HEK293T (cell line): ENCODE results near the gene AKAP6.

Source experiments
- CTCF ChIA-PET: fragments of 350-600 bp; formaldehyde crosslinking; extraction: SDS; loops from one replicate; lab custom pipeline; 2021; ENCODE audit warnings: antibody characterized with exemption, inconsistent platforms; lab: Yijun Ruan, JAX
- POLR2A ChIA-PET: fragments of 350-600 bp; formaldehyde crosslinking; extraction: SDS; loops from one replicate; lab custom pipeline; 2020; ENCODE audit warnings: antibody characterized with exemption, inconsistent platforms; lab: Yijun Ruan, JAX
- DNase-seq: peaks from one replicate; pipeline ENCODE4 v3.0.0; 2012; ENCODE audit warnings: mixed read lengths; ENCODE audit errors: extremely low spot score
- ARNT ChIP-seq: fragments of 450-650 bp; IDR thresholded peaks from 2 replicates; pipeline ENCODE4 v1.6.1; 2017; ENCODE audit warnings: mild to moderate bottlenecking
- BHLHE40 ChIP-seq: fragments of 450-650 bp; IDR thresholded peaks from 2 replicates; pipeline ENCODE4 v1.6.1; 2016; ENCODE audit warnings: mild to moderate bottlenecking, moderate library complexity, borderline replicate concordance
- CTBP1 ChIP-seq: fragments of 450-650 bp; IDR thresholded peaks from 2 replicates; pipeline ENCODE4 v1.6.1; 2016; ENCODE audit warnings: borderline replicate concordance
- ELF4 ChIP-seq: fragments of 450-650 bp; IDR thresholded peaks from 2 replicates; pipeline ENCODE4 v1.6.1; 2017; ENCODE audit warnings: antibody characterized with exemption
- FOXA1 ChIP-seq: fragments of 450-650 bp; IDR thresholded peaks from 2 replicates; pipeline ENCODE4 v1.6.1; 2016; ENCODE audit warnings: mild to moderate bottlenecking
- FOXK2 ChIP-seq: fragments of 450-650 bp; IDR thresholded peaks from 2 replicates; pipeline ENCODE4 v1.6.1; 2016; ENCODE audit warnings: mild to moderate bottlenecking
- FOXM1 ChIP-seq: fragments of 450-650 bp; IDR thresholded peaks from 2 replicates; pipeline ENCODE4 v1.6.1; 2017; ENCODE audit warnings: mild to moderate bottlenecking, borderline replicate concordance
- HDGF ChIP-seq: fragments of 450-650 bp; IDR thresholded peaks from 2 replicates; pipeline ENCODE4 v1.6.1; 2017; ENCODE audit warnings: antibody characterized with exemption, borderline replicate concordance
- L3MBTL2 ChIP-seq: fragments of 450-650 bp; conservative IDR thresholded peaks from 2 replicates; pipeline ENCODE4 v1.6.1; 2016; ENCODE audit warnings: mild to moderate bottlenecking
- LEF1 ChIP-seq: fragments of 450-650 bp; IDR thresholded peaks from 2 replicates; pipeline ENCODE4 v1.6.1; 2017; ENCODE audit warnings: mild to moderate bottlenecking, borderline replicate concordance
- NFRKB ChIP-seq: fragments of 450-650 bp; IDR thresholded peaks from 2 replicates; pipeline ENCODE4 v1.6.1; 2016; ENCODE audit warnings: mild to moderate bottlenecking, moderate library complexity
- PKNOX1 ChIP-seq: fragments of 450-650 bp; IDR thresholded peaks from 2 replicates; pipeline ENCODE4 v1.6.1; 2016
- SP1 ChIP-seq: fragments of 450-650 bp; IDR thresholded peaks from 2 replicates; pipeline ENCODE4 v1.6.1; 2017
- SUZ12 ChIP-seq: fragments of 450-650 bp; IDR thresholded peaks from 2 replicates; pipeline ENCODE4 v1.6.1; 2016; ENCODE audit warnings: mild to moderate bottlenecking
- TARDBP ChIP-seq: fragments of 450-650 bp; IDR thresholded peaks from 2 replicates; pipeline ENCODE4 v1.6.1; 2016
- ZNF384 ChIP-seq: fragments of 450-650 bp; IDR thresholded peaks from 2 replicates; pipeline ENCODE4 v1.6.1; 2016

The AKAP6 gene

GRCh38 chr14:32584079-32584478 is 255.0 kb downstream of the AKAP6 start:
- TF ChIP-seq HDGF (no peak), LEF1 (no peak), BHLHE40 (no peak), ELF4 (no peak), SP1 (no peak), CTBP1 (no peak), TARDBP (no peak), NFRKB (no peak), FOXM1 (no peak), FOXA1 (no peak), FOXK2 (no peak), ARNT (no peak)
- CTCF ChIA-PET: no interaction called here
- POLR2A ChIA-PET: no interaction called here
- DNase-seq: no peak

- DNase-seq: no peak
- ChIA-PET POLR2A (no interaction called here), CTCF (no interaction called here)
- TF ChIP-seq HDGF (no peak), ARNT (no peak), SP1 (no peak), PKNOX1 (no peak), ELF4 (no peak), TARDBP (no peak), LEF1 (no peak), ZNF384 (no peak), FOXM1 (no peak), BHLHE40 (no peak), FOXA1 (no peak), FOXK2 (no peak), CTBP1 (no peak), NFRKB (no peak)
These were observed 258.4 kb downstream of the AKAP6 start for GRCh38 chr14:32587461-32587860.

- no peak for TF ChIP-seq ZNF384
- no peak for TF ChIP-seq HDGF
- TF ChIP-seq SP1: no peak
- TF ChIP-seq TARDBP: no peak
- TF ChIP-seq NFRKB: no peak
- no peak for TF ChIP-seq PKNOX1
- no peak for TF ChIP-seq SUZ12
- TF ChIP-seq FOXK2: no peak
- no peak for TF ChIP-seq ARNT
- TF ChIP-seq L3MBTL2: no peak
- TF ChIP-seq BHLHE40: no peak
- no peak for TF ChIP-seq FOXA1
- no peak for TF ChIP-seq ELF4
- TF ChIP-seq LEF1: no peak
- no peak for TF ChIP-seq FOXM1
- no peak for TF ChIP-seq CTBP1
- DNase-seq: peak; percentile 31
- ChIA-PET POLR2A (no interaction called here), CTCF (interaction anchor here (0.6 kb wide), 1 partner anchor 1712 kb away, joined by 3 read pairs; no protein-coding TSS in a partner anchor)
These were observed 259.6 kb downstream of the AKAP6 start for GRCh38 chr14:32588448-32589320.

GRCh38 chr14:32590157-32590556 is 261.1 kb downstream of the AKAP6 start:
- CTCF ChIA-PET: no interaction called here
- POLR2A ChIA-PET: no interaction called here
- TF ChIP-seq CTBP1: no peak
- TF ChIP-seq BHLHE40: no peak
- no peak for TF ChIP-seq FOXM1
- TF ChIP-seq PKNOX1: no peak
- no peak for TF ChIP-seq SP1
- no peak for TF ChIP-seq FOXA1
- no peak for TF ChIP-seq NFRKB
- no peak for TF ChIP-seq TARDBP
- no peak for TF ChIP-seq LEF1
- no peak for TF ChIP-seq FOXK2
- TF ChIP-seq L3MBTL2: no peak
- no peak for TF ChIP-seq ZNF384
- no peak for TF ChIP-seq ELF4
- no peak for TF ChIP-seq ARNT
- no peak for TF ChIP-seq HDGF
- no peak for DNase-seq

- POLR2A ChIA-PET: no interaction called here
- TF ChIP-seq FOXK2 (no peak), TARDBP (no peak), SP1 (no peak), L3MBTL2 (no peak), ZNF384 (no peak), ARNT (no peak), PKNOX1 (no peak), SUZ12 (no peak), FOXA1 (no peak), LEF1 (no peak), BHLHE40 (no peak), CTBP1 (no peak), HDGF (no peak)
- CTCF ChIA-PET: no interaction called here
- DNase-seq: no peak
These were observed 264.3 kb downstream of the AKAP6 start for GRCh38 chr14:32593290-32593942.
